Hematopoietic multipotent progenitor cell treated with erythropoietin and hydrocortisone succinate and interleukin-3 and kit ligand, for 8 days (in vitro differentiated cells): ENCODE measurements around the gene COL1A2.

Source experiments
- DNase-seq: peaks from one replicate; pipeline ENCODE4 v3.0.0-alpha.2; 2015

The COL1A2 gene

DNA sequence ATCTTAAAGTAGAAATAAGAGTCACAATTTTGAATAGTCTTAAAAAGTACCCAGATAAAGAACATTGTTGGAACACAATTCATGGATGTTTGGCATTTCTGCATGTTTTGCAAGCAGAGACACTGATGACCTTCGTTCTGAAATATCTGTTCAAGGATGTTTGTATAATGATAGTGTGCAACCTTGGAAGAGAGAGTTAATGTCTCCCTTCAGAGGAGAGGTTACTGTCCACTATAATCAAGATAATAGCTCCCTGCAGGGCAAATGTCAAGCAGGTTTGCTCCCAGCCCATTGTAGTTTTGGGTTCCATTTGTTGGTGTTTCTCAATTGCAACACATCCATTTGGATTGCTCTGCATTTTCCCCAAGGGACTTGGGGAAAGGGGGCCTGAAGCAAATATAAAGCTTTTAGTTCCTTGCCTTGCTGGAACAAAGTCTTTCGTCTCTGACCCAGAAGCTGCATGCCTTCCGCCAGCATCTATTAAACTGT lies 45.2 kb downstream of the COL1A2 start:
- DNase-seq: no peak

DNA sequence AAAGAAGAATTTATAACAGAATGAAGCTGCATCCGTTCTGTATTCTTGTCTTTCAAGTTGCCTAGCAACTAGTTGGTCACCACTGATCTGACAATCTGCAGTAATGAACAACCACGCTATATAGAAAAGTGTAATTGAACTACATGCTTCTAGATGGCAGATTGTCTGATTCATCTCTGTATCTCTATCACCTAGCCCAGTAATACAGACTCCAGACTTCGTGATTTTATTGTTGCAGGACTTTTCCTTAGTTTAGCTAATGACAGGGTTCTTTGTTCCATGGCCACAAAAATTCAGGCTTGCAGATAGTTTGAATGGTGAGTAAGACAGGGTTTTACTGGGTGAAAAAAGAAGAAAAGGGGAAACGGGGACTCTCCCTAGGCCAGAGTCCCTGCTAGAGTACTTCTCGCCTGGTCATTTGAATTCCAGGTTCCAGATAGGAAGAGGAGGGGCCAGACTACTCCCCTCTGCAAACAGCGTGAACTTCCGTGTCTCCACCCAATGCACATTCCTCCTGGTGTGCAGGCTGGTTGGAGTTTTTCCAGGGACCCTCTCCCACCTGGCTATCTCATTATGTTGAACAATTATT lies 45.9 kb downstream of the COL1A2 start:
- DNase-seq: no peak

DNA sequence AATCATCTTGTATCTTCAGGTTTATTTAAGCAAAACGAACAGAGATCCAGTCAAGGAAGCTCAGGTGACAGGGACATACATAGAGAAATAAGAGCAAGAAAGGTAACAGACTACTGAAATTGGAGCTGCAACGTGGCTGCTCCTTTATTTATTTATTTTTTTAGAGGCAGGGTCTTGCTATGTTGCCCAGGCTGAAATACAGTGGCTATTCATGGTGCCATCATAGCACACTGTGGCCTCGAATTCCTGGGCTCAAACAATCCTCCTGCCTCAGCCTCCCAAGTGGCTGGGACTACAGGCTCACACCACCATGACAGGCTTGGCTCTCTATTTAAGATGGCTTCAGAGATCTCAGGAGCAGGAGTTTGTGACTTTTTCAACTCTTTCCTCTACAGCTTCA lies 46.4 kb downstream of the COL1A2 start:
- DNase-seq: no peak

DNA sequence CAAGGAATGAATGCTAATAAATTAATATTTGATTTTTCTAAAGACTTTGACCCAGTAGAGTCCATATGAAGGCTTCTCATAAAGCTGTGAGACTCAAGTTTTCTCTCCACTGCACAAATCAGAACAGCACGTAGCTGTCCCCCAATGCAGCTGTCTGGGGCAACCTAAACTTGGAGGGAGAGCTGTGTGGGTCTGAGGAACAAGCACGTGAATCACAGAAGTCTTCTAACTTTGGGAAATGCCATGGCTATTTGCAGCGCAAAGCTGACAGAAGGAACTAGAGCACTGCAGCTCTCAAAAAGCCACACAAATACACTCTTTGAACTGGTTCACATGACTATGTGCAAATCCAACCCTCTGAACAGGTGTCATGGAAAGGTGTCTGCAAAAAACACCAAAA lies 47.9 kb downstream of the COL1A2 start:
- no peak for DNase-seq

DNA sequence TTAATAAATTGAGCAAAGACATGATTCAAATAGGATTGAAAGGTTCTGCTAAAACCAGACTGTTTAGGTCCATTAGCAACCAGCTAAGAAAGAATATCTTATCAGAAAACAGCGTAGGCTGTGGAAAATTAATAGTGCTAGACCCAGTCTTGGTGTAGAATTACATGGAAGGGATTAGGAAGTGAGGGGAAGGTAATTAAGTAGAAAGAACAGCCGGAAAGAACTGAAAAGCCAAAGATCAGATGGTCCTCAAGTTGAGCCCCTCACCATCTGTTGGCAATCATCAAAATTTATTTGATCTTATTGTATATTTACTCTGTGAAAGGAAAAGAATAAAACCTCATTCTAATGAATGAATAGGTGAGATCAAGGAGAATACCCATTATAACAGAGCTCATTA lies 50.1 kb downstream of the COL1A2 start:
- no peak for DNase-seq

DNA sequence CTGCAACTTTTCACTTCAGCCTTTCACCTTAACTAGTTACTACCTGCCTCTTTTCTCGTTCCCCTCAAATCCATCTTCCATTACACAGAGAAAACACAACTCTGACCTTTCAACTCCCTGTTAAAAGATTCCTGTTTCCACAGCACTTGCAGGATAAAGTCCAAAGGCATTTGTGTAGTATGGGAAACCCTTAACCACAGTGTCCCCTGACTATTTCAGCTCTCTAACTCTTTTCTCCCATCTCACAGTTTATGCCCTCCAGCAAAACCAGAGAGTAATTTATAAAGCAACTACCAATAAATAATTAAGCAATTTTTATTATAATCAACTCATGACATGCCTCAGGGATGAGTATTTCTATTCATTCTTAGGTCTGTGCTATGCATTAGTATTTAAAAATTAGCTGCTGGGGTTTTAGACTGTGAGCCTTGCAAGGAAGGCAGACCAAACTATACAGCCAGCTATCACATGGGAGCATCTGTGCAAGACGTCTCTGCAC lies 51.0 kb downstream of the COL1A2 start:
- DNase-seq: no peak

DNA sequence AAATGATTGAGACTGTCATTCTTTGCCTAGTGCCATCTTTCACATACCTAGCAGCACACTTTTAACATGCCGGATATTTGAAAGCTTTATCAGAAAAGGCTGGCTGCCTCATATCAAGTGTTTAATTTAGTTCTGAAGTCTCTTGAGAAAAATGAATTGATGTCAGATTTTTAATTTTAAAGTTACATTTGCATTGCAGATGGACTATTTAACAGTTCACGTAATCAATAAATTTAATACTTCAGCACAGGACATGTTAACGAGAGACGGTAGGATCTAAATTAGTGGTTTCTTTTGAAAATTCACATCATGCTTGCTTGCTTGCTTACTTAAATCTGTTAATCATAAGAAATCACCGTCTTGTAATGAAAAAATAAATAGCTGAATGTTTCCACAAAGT lies 51.6 kb downstream of the COL1A2 start:
- DNase-seq: no peak

DNA sequence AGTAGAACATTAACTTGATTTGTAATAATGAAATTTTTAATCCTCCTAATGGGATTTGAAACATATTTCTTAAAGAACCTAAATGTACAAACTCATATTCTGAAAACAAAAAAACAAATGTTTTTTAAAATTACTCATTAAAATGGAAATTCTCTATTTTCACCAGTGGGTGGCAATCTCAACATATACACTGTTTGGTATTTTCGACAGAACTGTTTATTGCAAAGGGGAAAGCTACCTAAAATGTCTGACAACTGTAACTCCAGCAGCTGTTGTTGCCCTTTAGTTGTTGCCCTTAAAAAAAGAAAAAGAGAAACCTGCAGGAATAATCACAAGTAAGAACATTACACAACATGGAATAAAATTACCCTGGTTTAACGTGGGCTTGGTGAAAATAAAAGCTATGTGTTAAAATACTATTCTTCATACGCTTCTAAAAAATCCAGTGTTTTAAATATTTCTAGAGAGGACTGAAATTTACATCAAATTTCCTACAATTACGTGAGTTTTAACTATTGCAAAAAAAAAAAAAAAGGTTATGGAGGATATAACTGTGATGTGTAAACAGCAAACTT lies 54.5 kb downstream of the COL1A2 start:
- peak; percentile 53 for DNase-seq

DNA sequence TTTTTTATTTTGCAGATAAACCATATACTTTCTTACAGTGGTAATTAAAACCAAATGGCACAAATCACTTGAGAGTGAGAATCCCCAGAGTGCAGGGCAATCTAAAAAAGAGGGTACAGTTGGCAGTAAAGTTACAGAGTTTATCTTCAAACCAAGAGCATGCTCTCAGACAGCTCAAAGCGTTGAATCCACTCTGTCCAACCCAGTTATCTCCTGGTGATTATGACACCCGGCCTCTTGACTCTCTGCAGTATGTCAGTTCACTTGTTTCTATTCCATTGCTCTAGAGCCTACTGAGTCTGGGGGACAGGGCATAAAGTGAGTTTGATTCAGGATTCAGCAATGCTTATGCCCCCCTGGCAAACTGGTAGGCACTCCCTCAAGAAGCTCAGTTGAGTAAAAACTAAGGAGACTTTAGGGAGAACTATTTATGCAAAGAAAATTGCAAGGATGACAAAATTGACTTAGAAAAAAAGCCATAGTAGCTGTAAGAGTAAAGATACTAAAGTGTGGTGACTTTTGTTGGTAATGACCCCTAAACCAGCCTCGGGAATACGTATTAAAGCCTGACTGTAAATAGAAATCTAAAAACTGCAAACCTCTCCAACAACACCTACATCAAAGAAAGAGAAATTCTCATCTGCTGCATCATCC lies 55.5 kb downstream of the COL1A2 start:
- no peak for DNase-seq

DNA sequence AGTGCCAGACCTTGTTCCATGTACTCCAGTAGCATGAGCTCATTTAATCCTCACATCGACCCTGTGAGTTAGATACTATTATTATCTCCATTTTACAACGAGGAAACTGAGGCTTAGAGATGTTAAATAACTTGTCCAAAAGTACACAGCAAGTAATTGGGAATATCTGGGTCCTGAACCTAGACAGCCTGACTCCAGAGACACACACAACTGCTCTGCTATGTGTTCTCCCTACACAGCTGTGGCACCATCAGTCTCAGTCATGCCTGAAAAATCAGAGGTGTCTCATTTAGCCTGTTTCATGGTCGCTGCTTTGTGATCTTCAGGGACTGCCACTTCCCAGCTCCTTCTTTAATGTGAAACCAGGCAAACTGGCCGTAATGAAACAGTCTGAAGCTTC lies 56.5 kb downstream of the COL1A2 start:
- no peak for DNase-seq

DNA sequence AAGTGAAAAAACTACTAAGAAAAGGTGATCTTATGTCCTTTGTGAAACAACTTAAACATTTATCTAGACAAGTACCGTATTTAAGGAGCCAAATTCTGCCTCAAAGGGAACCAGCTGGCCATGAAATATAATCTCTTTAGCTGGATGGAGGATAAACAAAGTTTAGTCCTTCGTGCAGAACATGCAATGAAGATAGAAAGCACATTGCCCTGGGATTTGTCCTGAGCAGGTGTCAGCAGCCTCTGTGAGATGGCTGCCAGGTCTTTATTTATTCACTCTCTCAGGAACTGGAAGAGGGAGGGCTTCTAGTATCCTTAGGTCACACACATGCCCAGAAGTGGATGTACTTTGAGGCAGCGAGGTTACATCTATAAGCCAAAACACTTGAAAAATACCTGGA lies 57.5 kb downstream of the COL1A2 start:
- DNase-seq: no peak

DNA sequence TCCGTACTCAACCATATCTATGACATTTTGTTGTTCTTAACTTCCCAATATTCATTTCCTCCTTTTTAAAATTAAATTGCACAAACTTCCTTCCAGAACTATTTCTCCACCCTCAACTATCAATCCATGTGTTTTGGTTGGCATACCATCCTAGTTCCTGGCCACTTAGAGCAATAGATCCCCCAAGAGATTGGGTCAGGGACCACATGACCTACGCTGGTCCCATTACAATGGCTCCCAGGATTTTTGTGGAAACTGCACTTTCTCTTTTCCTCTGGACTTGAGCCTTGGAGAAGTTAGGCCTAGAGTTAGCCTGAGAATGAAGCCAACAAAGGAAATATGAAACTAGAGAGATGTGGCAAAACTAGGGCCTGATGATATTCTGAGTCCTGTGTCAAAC lies 59.2 kb downstream of the COL1A2 start:
- no peak for DNase-seq

DNA sequence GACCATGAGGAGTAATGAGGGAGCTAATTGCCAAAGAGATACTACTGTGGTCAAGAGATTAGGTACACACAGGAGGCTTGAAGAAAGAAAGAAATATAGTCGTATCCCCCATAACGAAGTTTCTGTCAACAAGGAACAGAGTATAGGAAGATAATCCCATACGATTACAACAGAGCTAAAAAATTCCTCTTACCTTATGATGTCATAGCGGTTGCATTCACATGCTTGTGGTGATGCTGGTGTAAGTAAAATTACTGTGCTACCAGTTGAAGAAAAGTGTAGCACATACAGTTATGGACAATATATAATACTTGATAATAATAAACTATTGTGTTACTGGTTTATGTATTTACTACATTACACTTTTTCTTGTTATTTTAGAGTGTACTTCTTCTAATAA lies 63.3 kb downstream of the COL1A2 start:
- no peak for DNase-seq

DNA sequence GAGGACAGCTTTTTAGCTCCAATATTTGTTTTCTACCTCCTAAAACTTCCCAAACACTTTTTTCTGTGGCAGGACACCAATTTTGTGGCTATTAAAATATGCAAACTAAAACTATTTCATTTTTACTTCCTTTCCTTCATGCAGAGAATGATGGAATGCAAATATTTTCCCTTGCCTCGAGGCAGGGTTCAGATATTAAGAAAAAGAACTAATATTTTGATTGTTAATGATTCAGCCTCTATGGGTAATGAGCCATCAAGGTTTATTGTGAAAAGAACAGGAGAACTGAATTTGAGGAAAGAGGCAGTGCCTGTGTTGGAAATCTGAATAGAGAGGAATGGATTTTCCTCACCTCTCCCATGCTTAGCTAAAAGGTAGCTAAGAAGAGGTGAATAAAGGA lies 71.8 kb downstream of the COL1A2 start:
- no peak for DNase-seq

DNA sequence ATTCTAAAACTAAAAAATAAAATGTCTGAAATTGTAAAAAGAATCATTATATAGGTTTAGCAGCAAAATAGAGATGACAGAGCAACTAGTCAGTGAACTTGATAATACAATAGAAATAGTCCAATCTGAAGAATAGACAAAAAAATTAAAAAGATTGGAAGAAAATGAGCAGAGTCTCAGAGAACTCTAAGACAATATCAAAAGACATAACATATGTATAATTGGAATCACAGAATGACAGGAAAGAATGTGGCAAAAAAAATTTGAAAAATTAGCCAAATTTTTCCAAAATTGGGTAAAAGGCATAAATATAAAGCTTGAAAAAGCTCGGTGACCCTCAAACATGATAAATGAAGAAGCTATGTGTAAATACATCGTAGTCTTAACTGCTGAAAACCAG lies 76.9 kb downstream of the COL1A2 start:
- DNase-seq: no peak

DNA sequence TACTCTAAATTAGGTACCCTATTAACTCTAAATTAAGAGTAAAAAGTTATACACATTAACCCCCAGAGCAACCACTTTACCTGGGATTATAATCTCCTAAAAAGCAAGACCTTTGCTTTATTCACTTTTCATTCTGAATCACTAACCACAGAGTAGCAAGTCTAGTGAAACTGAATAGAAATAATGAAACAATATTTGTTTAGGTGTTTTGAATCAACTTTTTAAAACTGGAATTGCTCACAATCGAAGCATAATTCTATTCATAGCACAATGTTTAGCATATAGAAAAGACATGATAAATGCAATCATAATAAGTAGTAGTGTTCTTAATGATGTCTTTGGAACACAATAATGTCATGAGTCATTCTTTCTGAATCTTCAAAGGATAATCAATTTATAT lies 77.9 kb downstream of the COL1A2 start:
- no peak for DNase-seq

DNA sequence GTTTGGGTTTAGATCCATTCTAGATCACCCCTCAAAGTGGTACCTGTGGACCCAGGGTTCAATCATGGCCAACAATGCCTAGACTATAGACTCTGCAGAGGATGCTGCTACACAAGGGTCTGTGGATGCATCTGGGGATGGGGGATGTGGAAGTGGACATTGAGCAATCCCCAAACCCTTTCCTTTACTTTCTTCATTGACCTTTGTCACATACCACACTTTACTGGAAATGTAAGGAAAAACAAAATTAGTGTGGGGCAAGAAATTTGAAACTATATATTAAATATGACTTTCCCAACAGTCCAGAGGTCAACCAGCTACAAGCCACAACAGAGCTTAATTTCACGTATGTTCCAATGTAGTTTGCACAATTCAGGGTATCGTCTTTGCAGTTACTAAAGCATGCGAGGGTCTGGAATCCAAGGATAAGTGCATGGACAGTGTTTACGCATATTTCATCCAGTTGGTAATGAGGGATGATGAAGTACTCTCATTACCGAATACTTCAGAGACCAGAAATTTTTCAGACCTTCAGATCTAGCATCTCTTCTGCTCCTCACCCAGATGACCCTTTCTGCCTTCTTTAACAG lies 81.7 kb downstream of the COL1A2 start:
- no peak for DNase-seq

DNA sequence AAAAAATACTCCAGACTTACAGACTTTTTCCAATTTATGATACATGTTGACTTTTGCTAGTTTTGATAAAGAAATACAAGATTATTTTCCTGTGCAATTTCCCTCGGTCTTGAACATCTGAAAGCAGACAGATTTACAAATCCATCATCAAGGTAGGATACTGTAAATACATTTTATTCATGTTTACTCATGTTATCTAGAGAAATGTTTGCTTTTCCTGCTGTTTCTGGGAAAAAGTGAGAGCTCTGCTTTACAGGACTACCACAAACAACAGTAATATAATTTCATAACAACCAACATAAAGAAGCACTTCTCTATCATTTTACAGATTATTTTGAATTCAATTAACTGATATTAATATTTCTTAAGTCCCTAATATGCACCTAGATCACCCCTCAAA lies 83.2 kb downstream of the COL1A2 start:
- no peak for DNase-seq

DNA sequence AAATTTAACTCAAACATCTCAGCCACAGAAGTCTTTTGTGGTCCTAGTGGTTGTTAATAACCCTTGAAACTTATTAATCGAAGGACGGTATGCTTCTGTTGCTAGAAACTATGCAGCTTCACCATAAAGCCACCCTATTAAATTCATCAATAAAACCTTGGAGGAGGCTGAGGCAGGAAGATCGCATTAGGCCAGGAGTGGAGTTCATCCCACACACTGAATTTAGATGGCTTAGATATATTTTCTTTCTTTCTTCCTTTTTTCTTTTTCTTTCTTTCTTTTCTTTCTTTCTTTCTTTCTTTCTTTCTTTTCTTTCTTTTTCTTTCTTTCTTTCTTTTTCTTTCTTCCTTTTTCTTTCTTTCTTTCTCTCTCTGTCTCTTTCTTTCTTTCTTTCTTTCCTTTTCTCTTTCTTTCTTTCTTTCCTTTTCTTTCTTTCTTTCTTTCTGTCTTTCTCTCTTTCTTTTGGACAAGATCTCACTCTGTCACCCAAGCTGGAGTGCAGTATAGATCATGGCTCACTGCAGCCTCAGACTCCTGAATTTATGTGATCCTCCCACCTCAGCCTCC lies 84.0 kb downstream of the COL1A2 start:
- no peak for DNase-seq
